ENCODE data around the gene ZNF688. TPM values are rescaled to one million over a fixed set of nuclear protein-coding genes. Genes with fewer than 3 reads are reported as not detected.
A peak's percentile ranks its signal among the peaks of the same experiment; 100 is the strongest.

ZNF688 gene
- polyA plus RNA-seq, 1 donor from 2014 or later: 40.7 TPM

DNA sequence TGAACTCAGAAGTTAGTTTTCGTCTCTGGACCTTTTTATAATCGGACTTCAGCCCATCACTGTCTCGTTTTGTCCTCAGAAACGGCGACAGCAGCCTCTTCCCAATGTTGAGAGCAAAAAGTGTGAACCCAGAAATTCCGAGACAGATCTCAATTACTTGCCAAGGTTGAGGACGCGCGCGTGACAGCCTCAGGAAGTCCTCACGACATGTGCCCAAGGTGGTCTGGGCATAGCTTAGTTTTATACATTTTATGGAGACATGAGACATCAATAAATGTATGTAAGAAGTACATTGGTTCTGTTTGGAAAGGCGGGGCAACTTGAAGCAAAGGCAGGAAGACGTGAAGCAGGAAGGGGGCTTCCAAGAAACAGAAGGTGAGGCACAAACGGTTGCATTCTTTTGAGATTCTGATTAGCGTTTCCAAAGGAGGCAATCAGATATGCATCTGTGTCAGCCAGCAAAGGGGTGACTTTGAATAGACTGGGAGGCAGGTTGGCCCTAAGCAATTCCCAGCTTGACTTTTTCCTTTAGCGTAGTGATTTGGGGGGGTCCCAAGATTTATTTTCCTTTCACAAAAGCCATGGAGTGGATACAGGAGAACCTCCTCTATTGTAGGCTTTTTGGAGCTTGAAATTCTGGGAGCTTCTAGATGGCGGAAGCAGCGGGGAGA is 36.3 kb downstream of the ZNF688 start:
- Mint-ChIP-seq H3K4me3 (peak overlapping the region; percentile 94 to 100 (median 98)), H3K9me3 (no peaks in the 10 kb centered on the region), H3K27me3 (no peaks in the 10 kb centered on the region), H3K4me1 (peaks cover 9 to 21% (median 16%) of the 10 kb centered on the region in 3 donors), H3K27ac (peak overlapping the region; percentile 96 to 99 (median 96)), H3K36me3 (peaks cover 1% of the 10 kb centered on the region)

- peaks cover 1% of the 10 kb centered on the region for H3K36me3 Mint-ChIP-seq
Measured at GRCh38 chr16:30534368-30535105, 37.0 kb downstream of the ZNF688 start, which contains the start of gene ZNF747. Gene ZNF747 (minus strand): TSS chr16:30534858. CDS start chr16:30534679, 179 bp downstream.

DNA sequence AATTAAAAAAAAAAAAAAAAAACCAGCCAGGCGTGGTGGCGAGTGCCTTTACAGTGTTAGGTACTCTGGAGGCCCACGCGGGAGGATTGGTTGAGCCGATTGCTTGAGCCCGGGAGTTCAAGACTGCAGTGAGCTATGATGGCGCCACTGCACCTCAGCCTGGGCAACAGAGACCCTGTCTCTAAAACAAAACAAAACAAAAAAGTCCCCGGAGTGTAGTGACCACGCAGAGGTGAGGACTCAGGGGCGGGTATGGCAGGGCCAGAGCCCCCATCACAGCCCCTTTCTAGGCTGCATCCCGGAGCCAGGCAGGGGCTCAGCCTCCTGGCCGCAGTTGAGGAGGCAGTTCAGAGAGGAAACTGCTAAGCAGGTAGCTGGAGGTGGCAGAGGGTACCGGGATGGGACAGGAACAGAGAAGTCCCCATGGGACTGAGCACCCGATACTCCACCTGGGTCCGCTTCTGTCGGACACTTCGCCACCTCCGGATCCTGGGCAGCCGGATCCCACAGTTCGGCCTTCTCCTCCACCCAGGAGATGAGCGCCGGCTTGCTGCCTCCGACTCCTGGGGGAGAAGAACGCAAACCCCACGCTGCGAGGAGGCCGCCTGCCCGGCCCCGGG is 37.7 kb downstream of the ZNF688 start:
- peaks cover 1% of the 10 kb centered on the region for H3K36me3 Mint-ChIP-seq
- H3K27ac Mint-ChIP-seq: peak overlapping the region; percentile 76 to 99 (median 94)
- H3K4me3 Mint-ChIP-seq: peak overlapping the region; percentile 90 to 100 (median 96)
- H3K9me3 Mint-ChIP-seq: no peaks in the 10 kb centered on the region
- no peaks in the 10 kb centered on the region for H3K27me3 Mint-ChIP-seq
- H3K4me1 Mint-ChIP-seq: peaks cover 9 to 18% (median 16%) of the 10 kb centered on the region in 3 donors

More at GRCh38 chr16:30534368-30535105, 37.0 kb downstream of the ZNF688 start, which contains the start of gene ZNF747:
- no peaks in the 10 kb centered on the region for H3K27me3 Mint-ChIP-seq
- H3K9me3 Mint-ChIP-seq: no peaks in the 10 kb centered on the region
- H3K4me3 Mint-ChIP-seq: peak within 1 kb of the TSS; percentile 94 to 100 (median 98)
- H3K4me1 Mint-ChIP-seq: peaks cover 9 to 18% (median 16%) of the 10 kb centered on the region in 3 donors
- H3K27ac Mint-ChIP-seq: peak within 1 kb of the TSS; percentile 96 to 99 (median 96)

DNA sequence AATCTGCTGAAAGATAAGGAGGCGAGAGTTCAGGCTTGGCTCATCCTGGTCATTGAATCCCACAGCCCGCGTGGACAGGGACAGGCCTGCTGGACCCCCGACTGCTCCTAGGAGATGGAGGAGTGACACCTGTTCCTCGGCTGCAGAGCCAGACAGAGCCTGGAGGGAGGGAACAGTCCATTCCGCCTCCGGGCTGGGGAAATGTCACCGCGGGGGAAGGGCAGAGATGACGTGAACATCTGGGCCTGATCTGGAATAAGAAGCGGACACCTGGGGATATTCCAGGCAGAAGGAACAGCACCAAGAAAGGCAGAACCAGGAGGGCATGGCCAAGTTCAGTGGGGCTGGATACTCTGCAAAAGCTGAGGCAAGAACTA is 38.4 kb downstream of the ZNF688 start:
- Mint-ChIP-seq H3K9me3 (no peaks in the 10 kb centered on the region), H3K4me3 (peak overlapping the region in 3 of 4 donors; percentile 73 to 90 (median 89)), H3K36me3 (peaks cover 1% of the 10 kb centered on the region), H3K4me1 (peaks cover 12 to 21% (median 16%) of the 10 kb centered on the region in 3 donors), H3K27me3 (no peaks in the 10 kb centered on the region), H3K27ac (peak overlapping the region in 2 of 3 donors; percentile 82 to 99)

GRCh38 chr16:30532285-30533145 is 39.0 kb downstream of the ZNF688 start:
- H3K36me3 Mint-ChIP-seq: peaks cover 1% of the 10 kb centered on the region
- no peaks in the 10 kb centered on the region for H3K9me3 Mint-ChIP-seq
- H3K4me1 Mint-ChIP-seq: peaks cover 16 to 22% (median 22%) of the 10 kb centered on the region in 3 donors
- peak overlapping the region in 3 of 4 donors; percentile 73 to 91 (median 89) for H3K4me3 Mint-ChIP-seq
- H3K27ac Mint-ChIP-seq: no peak overlapping the region
- H3K27me3 Mint-ChIP-seq: no peaks in the 10 kb centered on the region

DNA sequence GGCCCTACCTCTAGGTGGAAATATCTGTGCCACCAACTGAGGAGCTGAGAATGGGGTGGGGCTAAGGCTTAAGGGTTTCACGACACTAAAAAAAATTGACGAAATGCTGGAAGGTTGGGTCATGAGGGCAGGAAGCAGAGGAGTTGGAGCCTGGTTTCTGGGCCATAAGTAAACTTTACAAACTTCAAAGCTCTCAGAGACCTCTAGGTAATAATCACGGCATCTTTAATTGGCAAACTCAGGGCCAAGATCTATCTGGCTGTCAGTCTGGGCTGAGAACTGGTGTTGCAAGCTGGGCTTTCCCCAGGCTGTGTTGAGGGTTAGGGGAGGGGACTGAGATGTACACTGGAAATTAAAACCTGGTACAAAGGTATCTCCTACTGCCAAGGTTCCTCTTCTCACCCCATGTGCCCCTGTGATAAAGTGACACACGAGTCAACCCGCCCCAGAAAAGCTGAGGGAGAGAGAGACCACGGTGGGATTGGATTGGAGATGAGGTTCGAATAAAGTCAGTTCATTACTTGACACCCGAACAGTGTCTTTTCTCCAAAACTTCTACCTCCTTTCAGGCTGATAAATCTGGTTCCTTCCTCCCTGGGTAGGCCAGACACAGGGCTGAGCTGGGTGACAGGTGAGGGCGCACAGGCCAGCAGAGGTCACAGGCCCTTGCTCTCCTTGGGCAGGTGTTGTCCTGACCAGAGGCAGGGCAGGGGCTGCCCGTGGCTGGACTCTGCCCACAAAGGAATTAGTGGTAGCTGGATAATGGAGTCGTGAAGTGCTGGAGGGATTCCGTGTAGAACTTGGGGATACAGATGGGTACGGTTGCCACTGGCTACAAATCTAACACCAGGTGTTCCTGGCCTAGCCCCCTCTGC is 41.1 kb downstream of the ZNF688 start:
- Mint-ChIP-seq H3K9me3 (no peaks in the 10 kb centered on the region), H3K27me3 (no peaks in the 10 kb centered on the region), H3K36me3 (no peaks in the 10 kb centered on the region), H3K4me1 (peaks cover 15 to 17% (median 16%) of the 10 kb centered on the region in 3 donors), H3K27ac (peak overlapping the region in 1 of 3 donors; percentile 71), H3K4me3 (peak overlapping the region in 1 of 4 donors; percentile 91)

GRCh38 chr16:30528799-30529457 is 42.6 kb downstream of the ZNF688 start:
- H3K27me3 Mint-ChIP-seq: no peaks in the 10 kb centered on the region
- H3K4me3 Mint-ChIP-seq: peak overlapping the region in 1 of 4 donors; percentile 91
- H3K36me3 Mint-ChIP-seq: no peaks in the 10 kb centered on the region
- H3K4me1 Mint-ChIP-seq: peaks cover 9 to 17% (median 15%) of the 10 kb centered on the region in 3 donors
- no peaks in the 10 kb centered on the region for H3K9me3 Mint-ChIP-seq
- H3K27ac Mint-ChIP-seq: peak overlapping the region in 2 of 3 donors; percentile 71 to 99

GRCh38 chr16:30527635-30528178 is 43.8 kb downstream of the ZNF688 start:
- no peaks in the 10 kb centered on the region for H3K9me3 Mint-ChIP-seq
- peak overlapping the region; percentile 94 to 99 (median 97) for H3K27ac Mint-ChIP-seq
- H3K36me3 Mint-ChIP-seq: no peaks in the 10 kb centered on the region
- no peaks in the 10 kb centered on the region for H3K27me3 Mint-ChIP-seq
- H3K4me3 Mint-ChIP-seq: peak overlapping the region; percentile 85 to 95 (median 92)
- H3K4me1 Mint-ChIP-seq: peaks cover 9 to 14% (median 12%) of the 10 kb centered on the region in 3 donors

DNA sequence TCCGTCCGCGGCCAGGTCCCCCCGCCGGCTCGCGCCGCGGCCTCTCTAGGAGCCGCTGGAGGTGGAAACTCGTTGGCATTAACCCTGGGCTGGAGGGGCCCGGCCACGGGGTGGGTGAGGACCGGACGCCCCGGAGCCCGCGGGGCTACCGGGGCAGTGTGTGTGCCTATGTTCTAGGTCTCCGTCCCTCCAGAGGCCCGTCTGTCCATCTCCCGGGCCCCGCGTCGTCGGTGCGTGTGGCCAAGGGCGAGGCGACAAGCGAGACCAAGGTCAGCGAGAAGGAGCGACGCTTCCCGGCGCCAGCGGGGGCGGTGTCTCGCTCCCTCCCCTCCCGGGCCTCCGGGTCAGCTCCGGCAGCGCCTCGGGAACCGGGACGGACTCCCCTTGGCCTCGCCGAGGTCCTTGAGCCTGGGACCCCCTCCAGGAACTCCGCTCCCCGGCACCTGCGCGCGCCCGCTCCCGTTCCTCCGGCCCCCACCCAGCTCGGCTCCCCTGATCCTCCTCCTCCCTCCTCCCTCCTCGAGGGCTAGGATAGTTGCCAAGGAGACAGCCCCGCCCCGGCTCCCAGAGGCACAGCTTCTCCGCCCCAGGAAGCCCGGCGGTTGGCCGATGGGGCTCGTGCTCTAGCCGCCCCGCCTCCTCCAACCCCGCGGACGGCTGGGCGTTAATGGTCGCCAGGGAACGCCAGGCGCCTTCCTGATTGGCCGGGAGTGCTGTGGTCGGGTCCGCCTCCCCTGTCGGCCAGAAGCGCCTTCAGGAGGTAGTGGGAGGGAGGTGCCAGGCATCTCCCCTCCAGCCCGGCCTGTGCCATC is 44.5 kb downstream of the ZNF688 start:
- H3K9me3 Mint-ChIP-seq: no peaks in the 10 kb centered on the region
- peaks cover 9 to 14% (median 12%) of the 10 kb centered on the region in 3 donors for H3K4me1 Mint-ChIP-seq
- no peaks in the 10 kb centered on the region for H3K27me3 Mint-ChIP-seq
- peak overlapping the region; percentile 94 to 99 (median 97) for H3K27ac Mint-ChIP-seq
- no peaks in the 10 kb centered on the region for H3K36me3 Mint-ChIP-seq
- H3K4me3 Mint-ChIP-seq: peak overlapping the region; percentile 85 to 95 (median 92)

DNA sequence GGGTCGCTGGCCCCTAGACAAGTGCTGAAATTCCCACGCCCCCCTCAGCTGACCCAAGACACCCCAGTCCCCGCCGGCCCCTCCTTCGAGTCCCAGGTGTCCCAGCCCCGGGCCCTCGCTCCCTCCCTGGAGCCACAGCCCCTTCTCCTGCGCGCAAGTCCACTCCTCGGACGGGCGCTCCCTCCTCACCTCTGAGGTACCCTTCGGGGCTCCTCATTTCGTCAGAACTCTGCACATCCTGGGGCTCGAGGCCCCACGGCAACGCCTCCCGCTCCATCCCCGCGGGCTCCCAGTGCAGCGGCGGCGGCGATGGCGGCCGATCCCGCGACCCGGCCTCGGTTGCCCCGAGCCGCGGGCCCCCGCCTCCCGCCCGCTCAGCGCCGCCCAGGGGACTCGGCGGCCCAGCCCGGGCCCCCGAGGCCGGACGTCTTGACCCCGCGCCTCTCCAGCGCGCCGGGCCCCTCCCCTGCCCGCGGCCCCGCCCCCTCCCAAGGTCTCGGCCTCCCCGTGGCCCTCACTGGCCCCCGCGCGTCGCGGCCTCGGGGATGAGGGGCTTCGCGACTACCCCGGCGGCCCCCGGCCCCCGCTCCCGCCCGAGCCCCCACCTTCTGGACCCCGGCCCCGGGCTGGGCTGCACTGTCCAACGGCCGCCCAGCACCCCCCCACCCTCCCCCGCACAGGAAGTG is 45.2 kb downstream of the ZNF688 start, which contains the start of gene ZNF768:
Gene ZNF768, minus strand, starts transcription at position 430 of the 686 bp plus-strand sequence. Its CDS starts 153 bp downstream, at position 277.
- Mint-ChIP-seq H3K9me3 (no peaks in the 10 kb centered on the region), H3K27me3 (no peaks in the 10 kb centered on the region), H3K36me3 (no peaks in the 10 kb centered on the region), H3K4me1 (peaks cover 9 to 14% (median 12%) of the 10 kb centered on the region in 3 donors), H3K4me3 (peak within 1 kb of the TSS; percentile 89 to 97 (median 96)), H3K27ac (peak within 1 kb of the TSS; percentile 94 to 99 (median 97))

DNA sequence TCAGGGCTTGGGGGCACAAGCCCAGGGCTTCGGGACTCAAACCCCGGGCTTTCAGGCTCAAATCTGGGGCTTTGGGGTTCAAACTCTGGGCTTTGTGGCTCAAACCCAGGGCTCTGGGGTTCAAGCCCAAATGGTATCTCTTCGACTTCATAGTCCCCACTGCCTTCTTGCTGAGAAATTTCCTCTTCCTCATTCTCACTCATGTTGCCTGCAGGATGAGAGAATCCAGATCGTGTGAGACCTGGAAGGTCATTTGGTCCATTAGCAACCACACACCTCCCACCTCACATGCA is 45.7 kb downstream of the ZNF688 start:
- no peaks in the 10 kb centered on the region for H3K9me3 Mint-ChIP-seq
- H3K4me1 Mint-ChIP-seq: peaks cover 9 to 14% (median 12%) of the 10 kb centered on the region in 3 donors
- peak overlapping the region; percentile 81 to 92 (median 89) for H3K27ac Mint-ChIP-seq
- peak overlapping the region; percentile 89 to 97 (median 96) for H3K4me3 Mint-ChIP-seq
- H3K36me3 Mint-ChIP-seq: no peaks in the 10 kb centered on the region
- no peaks in the 10 kb centered on the region for H3K27me3 Mint-ChIP-seq
